HG02840 (cell line): ENCODE data around the gene PRRT1.
"Not testable (repeated sequence)": the region's sequence is repeated elsewhere in the genome, so short reads cannot be mapped to it uniquely, and the experiment has no call there.

Experiments used
- ATAC-seq: cut with Tn5 transposase; IDR thresholded peaks from one replicate; pipeline ENCODE4 v1.9.1; 2021; ENCODE audit warnings: mild to moderate bottlenecking, moderate library complexity, moderate number of reproducible peaks; ENCODE audit not compliant: unreplicated experiment, low FRiP score

The PRRT1 gene

DNA sequence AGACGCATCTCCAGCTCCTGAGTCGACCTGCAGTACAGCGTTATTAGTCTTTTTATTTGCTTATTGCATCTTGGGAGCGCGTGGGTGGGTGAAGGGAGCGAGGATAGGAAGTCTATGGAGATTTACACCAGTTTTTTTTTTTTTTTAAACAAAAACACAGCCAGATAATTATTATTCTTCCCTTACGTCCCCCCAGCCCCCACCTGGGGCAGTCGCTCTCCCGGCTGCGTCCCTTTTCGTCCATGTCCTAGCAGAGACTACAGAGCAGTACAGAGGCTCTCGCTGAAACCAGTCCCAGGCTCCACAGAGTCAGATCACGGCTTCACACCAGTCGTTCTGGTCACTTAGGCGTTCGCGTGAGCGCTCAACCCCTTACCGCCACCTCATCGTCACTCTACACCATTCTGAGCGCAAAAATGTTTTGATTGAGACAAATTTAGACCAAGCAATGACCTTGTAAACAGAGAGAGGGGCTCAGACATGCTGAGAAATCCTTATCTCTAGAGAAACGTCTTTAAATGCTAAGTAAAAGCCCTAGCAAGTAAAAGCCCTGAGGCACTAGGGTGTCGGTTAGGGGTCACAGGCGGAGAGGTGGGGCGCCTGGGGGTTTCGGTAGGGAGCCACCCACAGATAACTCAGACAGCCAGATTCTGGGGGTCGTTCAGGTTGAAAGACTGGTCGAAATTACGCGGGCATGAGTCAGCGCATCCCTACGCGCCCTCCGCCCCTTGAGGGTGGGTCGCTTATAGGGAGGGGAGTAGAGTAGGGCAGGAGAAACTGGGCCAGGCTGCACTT lies 1.2 kb upstream of the PRRT1 start:
- ATAC-seq: no peak

DNA sequence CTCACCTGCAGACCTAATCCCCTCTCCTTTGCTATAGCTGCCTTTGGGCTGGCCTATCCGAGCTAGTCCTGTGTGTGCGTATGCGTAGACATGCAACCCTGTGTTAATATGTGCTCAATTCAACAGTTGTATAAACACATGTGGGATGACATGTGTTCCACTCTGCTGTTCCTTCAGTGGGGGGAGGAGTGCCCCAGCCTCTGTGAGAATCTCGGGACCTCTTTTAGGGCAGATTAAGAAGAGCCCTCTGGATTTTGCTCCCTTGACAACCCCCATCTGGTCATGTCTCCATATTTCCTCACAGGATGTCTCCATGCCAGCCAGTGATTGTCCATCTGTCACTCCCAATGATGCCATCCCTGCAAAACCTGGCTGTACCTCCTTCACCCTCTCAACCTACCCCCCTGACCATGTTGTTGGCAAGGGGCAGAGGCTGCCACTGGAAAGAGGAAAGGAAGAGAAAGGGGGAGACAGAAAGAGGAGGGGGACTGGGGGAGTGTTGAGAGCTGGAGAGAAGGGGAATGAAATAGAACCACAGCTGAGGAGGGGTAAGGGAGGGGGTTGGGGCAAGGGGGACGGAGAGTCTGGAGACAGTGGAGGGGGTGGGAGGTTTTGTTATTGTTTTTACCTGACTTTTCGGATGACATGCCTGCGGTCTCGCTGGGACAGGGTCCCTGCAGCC lies 417 bp downstream of the PRRT1 start:
- no peak for ATAC-seq

DNA sequence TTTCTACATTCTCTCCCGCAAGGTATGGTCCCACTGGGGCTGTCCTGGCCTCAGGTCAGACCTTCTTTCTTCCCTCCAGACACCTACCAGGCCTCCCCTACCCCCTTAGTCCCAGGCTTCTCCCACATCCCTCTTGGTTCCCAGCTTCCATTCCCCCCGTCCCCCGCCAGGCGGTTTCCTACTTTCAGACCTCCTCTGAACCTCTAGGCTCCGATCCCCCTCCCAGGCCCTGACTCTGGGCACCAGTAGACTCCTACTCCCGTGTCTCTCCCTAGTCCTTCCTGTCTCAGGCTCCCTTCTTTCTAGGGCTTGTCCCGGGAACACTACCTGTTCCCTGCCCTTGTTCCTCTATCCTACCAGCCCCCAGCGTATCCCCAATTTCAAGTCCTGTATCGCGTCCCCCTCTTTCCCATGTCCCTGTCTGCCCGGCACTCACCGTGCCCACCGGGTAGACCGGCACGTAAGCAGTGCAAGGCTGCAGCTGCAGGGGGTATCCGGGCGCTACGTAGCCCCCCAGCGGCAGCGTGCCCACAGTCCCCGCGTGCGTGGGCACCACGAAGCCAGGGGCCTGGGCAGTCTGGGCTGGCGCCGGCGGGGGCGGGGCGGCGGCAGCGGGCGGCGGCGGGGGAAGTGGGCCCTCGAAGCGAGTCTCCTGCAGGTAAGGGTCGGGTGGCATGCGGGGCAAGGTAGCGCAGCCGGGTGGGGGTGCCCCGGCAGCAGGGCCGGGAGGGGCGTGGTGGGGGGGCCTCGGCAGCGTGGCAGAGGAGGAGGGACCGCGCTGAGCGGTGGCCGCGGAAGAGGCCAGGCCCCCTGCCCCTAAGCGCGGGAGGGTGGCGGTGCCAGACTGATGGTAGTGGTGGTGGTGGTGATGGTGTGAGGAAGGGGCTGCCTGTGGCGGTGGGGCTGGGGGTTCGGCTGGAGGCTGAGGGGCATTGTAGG lies 1.5 kb downstream of the PRRT1 start:
- ATAC-seq: no peak

DNA sequence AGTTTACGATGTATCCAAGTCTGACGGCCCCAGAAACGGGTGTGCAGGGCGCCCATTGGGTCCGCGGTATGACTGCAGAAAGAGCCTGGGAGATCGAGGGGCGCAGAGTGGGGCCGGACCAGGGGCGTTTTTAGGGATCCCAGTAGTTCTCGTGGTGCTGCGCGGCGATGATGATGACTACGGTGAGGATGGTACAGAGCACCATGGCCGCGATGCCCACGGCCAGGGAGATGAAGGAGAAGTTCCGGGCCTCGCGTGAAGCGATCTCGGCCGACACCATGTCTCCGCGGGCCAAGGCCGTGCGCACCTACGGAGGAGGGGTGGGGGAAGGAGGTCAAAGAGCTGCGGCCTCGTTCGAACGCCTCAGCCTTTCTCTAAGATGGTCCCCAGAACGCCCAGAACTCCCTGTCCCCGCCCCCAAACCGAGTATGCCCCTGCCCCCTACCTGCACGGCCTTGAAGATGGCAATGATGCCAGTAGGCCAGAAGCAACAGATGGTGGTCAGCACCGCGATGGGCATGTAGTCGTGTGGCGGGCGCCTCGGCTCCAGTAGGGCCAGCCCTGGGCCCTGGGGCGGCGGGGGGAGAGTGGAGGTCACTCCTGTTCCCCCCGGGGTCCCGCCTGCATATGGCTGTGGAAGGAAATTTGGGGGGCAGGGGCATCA lies 2.5 kb downstream of the PRRT1 start:
- no peak for ATAC-seq

DNA sequence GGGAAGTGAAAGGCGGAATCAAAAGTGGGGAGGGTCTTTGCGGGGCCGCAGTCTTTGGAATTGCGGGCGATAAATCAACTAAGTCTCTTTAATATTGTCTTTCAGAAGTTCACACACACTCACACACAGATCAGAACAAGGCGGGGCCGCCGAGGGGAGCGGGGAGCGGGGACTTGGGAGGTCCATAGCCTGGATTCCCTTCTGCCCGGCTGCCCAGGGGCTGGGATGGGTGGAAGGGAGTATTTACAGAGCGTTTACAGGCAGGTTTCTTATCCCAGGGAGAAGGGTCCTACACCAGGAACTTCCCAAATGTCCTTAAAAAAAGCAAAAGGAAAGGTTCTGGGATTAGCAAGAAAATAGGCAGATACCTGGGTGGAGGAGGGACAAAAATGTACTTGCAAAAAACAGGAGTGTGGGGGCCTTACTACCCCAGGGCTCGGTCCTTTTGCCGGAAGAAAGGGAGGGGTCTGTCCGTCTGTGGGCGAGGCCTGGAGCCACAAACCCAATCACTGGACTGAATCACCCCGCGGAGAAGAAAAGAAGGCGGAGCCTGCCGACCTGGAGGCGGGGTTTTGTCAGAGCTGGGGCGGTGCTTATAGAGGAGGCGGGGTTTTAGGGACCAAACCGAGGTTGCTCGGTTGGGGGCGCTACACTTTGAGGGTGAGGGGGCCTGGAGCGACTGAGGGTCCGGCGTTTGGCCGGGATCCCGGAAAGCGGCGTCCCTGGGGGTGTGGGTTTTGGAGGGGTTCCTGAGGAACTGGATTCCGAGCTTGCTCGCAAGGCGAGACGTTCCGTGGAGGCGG lies 3.2 kb downstream of the PRRT1 start:
- ATAC-seq: no peak

DNA sequence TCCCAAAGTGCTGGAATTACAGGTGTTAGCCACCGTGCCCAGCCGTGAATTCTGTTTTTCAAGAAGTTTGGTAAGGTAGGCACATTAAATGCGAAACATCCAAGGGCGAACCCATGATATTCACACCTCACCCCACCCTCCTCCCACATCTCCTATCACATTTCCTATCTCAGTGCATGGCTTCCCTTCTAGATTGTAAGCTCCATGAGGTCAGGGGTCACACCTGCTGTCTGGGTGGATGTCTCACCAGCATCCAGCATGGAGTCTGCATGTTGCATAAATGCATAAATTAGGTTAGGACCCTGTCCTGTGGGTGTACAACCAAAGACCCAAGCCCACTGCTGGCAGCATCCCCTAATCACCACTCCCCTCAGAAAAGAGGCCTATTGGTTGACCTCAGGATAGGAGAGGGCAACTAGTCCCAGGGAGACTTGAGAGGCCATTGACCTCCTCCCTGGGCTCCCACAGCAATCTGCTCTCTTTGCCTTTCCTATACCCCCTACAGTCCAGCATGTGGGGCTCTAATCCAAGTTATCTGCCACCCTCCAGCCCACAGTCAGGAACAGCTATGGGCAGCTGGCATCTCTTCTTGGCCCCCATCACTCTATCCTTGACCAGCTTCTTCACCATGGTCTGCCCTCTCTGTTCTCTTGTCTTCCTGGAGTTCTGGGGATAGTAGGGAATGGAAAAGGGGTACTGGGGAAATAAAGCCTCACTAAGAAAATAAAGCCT lies 4.2 kb downstream of the PRRT1 start:
- no peak for ATAC-seq

DNA sequence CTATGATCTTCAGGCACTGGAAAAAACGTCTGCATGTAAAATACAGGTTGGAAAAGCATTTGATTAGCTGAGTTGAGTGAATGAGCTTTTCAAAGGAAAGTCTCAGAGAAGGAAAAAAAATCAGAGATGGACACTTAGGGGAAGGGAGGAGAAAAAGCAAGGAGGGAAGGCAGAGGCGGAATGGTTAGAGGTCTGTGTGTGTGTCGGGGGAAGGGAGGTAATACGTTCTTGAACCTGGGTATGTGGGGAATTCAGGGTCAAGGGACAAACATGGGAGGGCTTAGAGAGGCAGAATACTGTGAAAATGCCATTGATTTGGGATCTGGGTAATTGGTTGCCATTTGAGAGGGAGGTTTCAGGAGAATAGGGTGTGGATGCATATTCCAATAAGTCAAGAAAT lies 5.1 kb downstream of the PRRT1 start:
- ATAC-seq: no peak

DNA sequence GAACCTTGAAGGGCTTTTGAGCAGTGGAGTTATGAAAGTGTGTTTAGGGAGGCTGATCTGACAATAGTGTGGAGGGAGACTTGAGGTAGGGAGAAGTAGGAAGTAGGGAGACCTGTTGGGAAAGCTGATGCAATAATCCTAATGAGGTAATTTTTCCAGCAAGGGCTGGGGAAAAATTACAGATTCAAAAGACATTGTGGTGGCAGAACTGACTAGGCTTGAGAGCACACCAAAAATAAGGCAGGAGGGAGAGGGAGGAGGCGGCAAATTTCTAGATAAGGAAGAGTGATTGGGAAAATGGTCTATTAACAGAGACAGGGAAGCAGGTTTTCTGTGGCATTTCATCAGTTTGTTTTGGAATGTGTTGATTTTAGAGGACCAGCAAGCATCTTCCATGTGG lies 5.5 kb downstream of the PRRT1 start:
- ATAC-seq: no peak

DNA sequence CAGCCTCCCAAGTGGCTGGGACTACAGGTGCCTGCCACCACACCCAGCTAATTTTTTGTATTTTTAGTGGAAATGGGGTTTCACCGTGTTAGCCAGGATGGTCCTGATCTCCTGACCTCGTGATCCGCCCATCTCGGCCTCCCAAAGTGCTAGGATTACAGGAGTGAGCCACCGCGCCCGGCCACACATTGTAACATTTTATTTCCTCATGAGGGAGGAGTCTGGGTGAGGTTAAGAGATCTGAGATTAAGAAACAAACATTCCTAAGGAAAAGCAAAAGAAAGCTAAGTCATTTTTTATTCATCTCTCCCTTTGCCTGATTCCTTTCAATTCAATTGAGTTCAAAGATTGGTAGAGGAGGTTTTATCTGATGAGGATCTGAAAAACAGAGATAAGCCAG lies 7.5 kb downstream of the PRRT1 start:
- ATAC-seq: not testable (repeated sequence)

DNA sequence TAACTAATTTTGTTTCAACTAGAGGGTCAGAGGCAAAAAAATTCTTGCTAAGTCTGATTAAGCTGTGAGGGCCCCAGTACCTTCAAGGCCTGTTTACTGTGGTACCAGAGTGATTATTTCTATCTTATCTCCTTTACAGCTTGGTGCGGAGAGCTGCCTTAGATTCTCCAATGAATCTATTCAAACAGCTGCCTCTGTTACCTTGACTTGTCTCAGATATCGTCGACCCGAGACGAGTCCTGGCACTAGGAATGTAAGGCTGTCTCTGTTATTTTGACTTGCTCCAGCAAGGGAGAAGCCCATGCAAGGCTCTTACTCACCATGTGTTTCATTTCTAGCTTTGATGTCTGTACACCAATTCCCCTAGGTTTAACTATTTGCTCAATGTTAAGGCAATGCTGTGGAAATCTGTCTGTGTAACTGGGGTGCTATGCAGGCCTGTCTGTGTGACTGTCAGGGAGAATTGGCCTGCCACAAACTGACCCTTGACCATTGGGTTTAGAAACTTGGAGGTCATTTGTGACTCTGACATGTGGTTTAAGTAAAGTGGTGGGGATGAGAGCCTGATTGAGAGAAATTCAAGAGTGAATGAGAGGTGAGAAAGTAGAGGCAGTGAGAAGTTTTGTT lies 11.2 kb downstream of the PRRT1 start:
- no peak for ATAC-seq

DNA sequence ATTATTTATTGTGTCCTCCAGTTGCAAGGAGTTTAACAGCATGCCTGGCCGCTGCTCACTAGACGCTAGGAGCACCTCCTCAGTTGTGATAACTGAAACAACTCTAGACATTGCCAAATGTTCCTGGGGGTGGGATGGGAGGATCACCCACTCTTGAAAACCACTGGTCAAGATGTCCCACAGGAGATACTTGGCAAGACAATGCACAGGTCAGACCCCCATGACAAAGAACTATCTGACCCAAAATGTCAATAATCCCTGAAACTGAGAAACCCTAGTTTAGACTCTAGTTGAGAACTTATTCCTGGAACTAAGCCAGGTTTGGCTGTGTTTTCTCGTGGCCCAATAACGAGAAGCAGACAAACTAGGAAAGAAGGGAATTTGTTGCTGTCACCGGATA lies 12.1 kb downstream of the PRRT1 start:
- ATAC-seq: no peak

DNA sequence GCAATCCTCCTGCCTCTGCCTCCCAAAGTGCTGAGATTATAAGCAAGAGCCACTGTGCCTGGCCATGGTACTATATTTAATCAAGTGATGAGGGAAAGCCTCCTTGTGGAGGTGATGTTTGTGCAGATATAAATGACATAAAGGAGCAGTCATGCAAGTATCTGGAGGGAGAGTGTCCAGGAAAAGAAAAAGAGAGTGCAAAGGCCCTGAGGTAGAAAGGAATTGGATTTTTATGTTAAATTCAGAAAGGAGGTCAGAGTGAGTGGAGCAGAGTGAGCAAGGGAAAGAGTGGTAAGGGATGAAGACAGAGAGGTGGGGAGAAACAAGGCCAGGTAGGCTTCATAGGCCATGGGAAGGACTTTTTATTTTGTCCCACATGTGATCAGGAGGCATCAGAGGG lies 14.3 kb downstream of the PRRT1 start:
- ATAC-seq: no peak

DNA sequence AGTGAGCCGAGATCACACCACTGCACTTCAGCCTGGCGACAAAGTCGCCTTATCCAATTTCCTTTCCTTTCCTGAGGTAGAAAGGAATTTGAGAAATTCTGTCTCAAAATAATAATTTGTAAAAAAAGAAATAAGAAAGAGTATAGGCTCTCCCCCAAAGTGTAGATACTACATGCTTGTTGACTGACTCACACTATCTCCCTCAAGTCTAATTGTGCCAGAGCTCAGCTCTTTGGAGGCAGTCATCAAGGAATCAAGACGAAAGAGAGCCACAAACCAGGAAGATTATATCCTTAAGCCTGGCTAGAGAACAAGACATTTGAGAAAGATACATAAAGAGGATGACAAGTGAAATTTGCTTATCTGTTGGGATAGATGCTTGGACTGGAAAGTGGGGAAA lies 18.0 kb downstream of the PRRT1 start:
- ATAC-seq: no peak

DNA sequence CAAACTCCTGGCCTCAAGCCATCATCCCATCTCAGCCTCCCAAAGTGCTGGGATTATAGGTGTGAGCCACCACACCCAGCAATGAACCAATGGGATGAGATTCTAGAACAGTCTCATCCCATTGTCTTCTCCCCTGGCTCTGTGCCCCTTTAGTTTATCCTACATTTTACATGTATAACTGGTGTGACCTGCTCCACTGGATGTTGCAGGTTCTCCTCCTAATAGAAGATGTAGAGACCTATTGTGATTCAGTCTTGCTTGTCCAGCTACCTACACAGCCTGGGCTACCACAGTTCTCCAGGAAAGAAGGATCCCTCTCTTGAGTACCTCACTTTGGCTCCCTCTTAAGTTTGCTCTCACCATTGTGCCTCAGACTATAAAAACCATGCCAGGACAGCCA lies 19.6 kb downstream of the PRRT1 start:
- ATAC-seq: no peak

DNA sequence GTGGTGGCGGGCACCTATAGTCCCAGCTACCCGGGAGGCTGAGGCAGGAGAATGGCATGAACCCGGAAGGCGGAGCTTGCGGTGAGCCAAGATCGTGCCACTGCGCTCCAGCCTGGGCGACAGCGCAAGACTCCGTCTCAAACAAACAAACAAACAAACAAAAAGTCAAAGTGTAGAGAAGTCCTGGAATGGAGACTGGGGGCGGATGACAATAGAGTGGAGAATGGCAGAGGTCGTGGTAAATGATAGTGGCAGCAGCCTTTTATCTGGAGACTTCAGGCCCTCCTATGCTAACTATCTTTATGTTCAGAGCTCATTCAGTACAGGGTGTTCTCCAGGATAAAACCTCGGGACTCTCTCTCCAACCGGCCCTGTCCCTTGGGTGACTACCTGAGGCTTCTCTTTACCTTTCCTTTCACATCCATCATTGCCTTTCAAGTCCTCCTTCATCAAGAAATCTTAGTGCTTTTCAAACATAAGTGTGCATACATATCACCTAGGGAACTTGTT lies 20.2 kb downstream of the PRRT1 start:
- ATAC-seq: no peak

DNA sequence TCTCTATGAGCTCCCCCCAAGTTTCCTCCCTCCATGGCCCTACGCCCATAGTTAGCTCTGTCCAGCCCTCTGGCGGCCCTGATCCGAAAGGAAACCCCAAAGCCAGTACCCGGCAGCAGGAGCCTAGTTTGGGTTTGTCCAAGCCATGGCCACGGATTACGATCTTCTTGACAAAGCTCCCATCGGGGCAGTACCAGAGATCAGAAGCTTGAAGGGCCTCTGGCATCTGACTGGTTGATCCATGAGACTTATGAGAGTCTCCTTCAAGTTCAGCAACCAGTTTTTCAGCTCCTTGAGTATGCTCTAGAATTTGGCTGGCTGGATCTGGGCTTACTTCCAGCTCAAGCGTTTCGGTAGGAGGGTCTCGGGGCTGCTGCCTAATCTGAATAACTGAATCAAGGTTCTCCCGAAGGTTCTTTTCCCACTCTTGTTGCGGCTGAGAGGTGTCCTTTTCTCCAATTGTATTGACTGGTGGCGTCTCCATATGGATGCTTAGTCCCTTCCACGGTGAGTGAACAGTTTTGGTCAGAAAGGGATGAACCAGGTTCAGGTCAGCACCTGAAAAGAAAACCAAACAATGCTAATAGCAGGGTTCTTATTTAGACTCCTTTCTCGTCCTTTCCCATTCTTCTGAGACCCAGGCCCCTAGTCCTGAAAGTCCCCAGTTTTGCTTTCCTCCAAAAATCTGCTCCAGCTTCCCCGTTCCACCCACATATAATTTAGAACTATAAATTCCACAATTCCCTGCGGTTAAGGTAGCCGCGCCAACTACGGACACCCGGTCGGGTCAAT lies 22.2 kb downstream of the PRRT1 start:
- ATAC-seq: peak; percentile 10

DNA sequence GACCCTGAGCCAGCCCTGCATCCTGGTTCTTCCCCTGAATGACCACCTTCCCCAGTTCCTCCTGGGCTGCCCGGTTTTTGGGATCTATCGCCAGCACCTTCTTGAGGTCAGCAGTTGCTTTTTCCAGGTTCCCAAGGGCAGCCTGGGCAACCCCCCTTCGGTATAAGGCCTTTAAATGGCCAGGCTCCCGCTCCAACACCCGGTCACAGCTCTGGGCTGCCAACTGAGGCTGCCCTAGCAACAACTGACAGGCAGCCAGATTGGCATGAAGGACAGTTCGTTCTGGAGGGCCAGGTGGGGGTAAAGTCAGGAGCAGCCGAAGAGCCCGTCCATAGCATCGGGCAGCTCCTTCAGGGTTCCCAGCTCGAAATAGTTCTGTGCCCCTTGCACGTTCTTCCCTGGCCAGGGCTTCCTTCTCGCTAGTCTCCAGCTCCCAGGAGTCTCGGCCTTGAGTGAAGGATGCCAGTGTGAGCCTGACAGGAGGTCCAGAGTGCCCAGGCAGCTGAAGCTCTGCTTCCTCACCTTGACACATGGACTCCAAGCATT lies 22.9 kb downstream of the PRRT1 start:
- ATAC-seq: no peak
